Activated T-cell treated with anti-CD3 and anti-CD28 coated beads, Interleukin-2, amount 50 U/mL, for 1 hour (primary cell): ENCODE data around the gene IRAK2.

Experiments used
- DNase-seq: peaks from one replicate; pipeline ENCODE4 v3.0.0-alpha.2; 2020

IRAK2 gene

GRCh38 chr3:10192953-10193691, 28.4 kb downstream of the IRAK2 start:
- DNase-seq = peak; percentile 49

- no peak for DNase-seq
Observed at GRCh38 chr3:10193692-10194327, 29.1 kb downstream of the IRAK2 start.

- DNase-seq = peak; percentile 56
Observed at GRCh38 chr3:10194328-10195071, 29.8 kb downstream of the IRAK2 start.

GRCh38 chr3:10195366-10196089, 30.8 kb downstream of the IRAK2 start:
- DNase-seq = no peak

GRCh38 chr3:10196389-10197052, 31.8 kb downstream of the IRAK2 start:
- DNase-seq = no peak

GRCh38 chr3:10198226-10198625, 33.5 kb downstream of the IRAK2 start:
- DNase-seq = no peak

GRCh38 chr3:10198761-10199649, 34.3 kb downstream of the IRAK2 start:
- DNase-seq = peak; percentile 64

- no peak for DNase-seq
Observed at GRCh38 chr3:10204921-10205320, 40.2 kb downstream of the IRAK2 start.

GRCh38 chr3:10205451-10206165, 40.9 kb downstream of the IRAK2 start:
- DNase-seq = no peak

GRCh38 chr3:10206166-10206511, 41.4 kb downstream of the IRAK2 start:
- DNase-seq = no peak

GRCh38 chr3:10213156-10213792, 48.6 kb downstream of the IRAK2 start:
- no peak for DNase-seq

- DNase-seq = no peak
Observed at GRCh38 chr3:10215578-10216368, 51.1 kb downstream of the IRAK2 start.

- DNase-seq = no peak
Observed at GRCh38 chr3:10217359-10217758, 52.6 kb downstream of the IRAK2 start.

- no peak for DNase-seq
Observed at GRCh38 chr3:10219737-10220136, 55.0 kb downstream of the IRAK2 start.

- peak; percentile 35 for DNase-seq
Observed at GRCh38 chr3:10223676-10224639, 59.2 kb downstream of the IRAK2 start.

GRCh38 chr3:10224794-10225665, 60.3 kb downstream of the IRAK2 start:
- DNase-seq = peak; percentile 67

GRCh38 chr3:10226293-10226692, 61.6 kb downstream of the IRAK2 start:
- DNase-seq = no peak
